Naive B cell (primary cell): ENCODE data around the gene RIPPLY1. TPM values are rescaled to one million over a fixed set of nuclear protein-coding genes. Genes with fewer than 3 reads are reported as not detected.

Experiments
- ATAC-seq, 2 donors: fragments of 150-1000 bp; cut with Tn5 transposase; 2 replicates each; pipeline ENCODE4 v1.10.0; 2021; ENCODE audit warnings: low read depth in 2 of 2, mild to moderate bottlenecking in 2 of 2, moderate library complexity in 2 of 2
- DNase-seq: peaks from one replicate; pipeline ENCODE4 v3.0.0; 2022
- H3K27ac Mint-ChIP-seq, 6 donors: one replicate each; pipeline ENCODE4 v1.8.0; 2020 to 2022; ENCODE audit warnings: mild to moderate bottlenecking in 6 of 6, mixed read lengths in 6 of 6, moderate library complexity in 5 of 6, inconsistent platforms in 2 of 6
- H3K27me3 Mint-ChIP-seq, 3 donors: one replicate each; pipeline ENCODE4 v1.8.0; 2021 to 2022; ENCODE audit warnings: mixed read lengths in 3 of 3, mild to moderate bottlenecking in 1 of 3
- H3K36me3 Mint-ChIP-seq, 2 donors: one replicate each; pipeline ENCODE4 v1.8.0; 2020 to 2022; ENCODE audit warnings: mixed read lengths in 2 of 2, inconsistent platforms in 1 of 2, mild to moderate bottlenecking in 1 of 2
- H3K4me1 Mint-ChIP-seq, 3 donors: one replicate each; pipeline ENCODE4 v1.8.0; 2020 to 2022; ENCODE audit warnings: mixed read lengths in 3 of 3, inconsistent platforms in 1 of 3, mild to moderate bottlenecking in 1 of 3, moderate library complexity in 1 of 3
- H3K4me3 Mint-ChIP-seq, 8 donors: one replicate each; pipeline ENCODE4 v1.8.0; 2020 to 2022; ENCODE audit warnings: mild to moderate bottlenecking in 8 of 8, mixed read lengths in 8 of 8, moderate library complexity in 8 of 8, inconsistent platforms in 2 of 8
- H3K9me3 Mint-ChIP-seq, 7 donors: one replicate each; pipeline ENCODE4 v1.8.0; 2020 to 2022; ENCODE audit warnings: mixed read lengths in 7 of 7, mild to moderate bottlenecking in 5 of 7, inconsistent platforms in 2 of 7, moderate library complexity in 1 of 7
- polyA plus RNA-seq, 6 donors: library from polyadenylated mRNA; unstranded; fragments of 300-500 nt; fragmentation: Illumina TruSeq; gene quantifications; one replicate each; pipeline ENCODE4 v1.2.3, GENCODE V29; 2021; ENCODE audit warnings: low read depth in 6 of 6

The RIPPLY1 gene
- polyA plus RNA-seq, 6 donors from 2014 or later: not detected

DNA sequence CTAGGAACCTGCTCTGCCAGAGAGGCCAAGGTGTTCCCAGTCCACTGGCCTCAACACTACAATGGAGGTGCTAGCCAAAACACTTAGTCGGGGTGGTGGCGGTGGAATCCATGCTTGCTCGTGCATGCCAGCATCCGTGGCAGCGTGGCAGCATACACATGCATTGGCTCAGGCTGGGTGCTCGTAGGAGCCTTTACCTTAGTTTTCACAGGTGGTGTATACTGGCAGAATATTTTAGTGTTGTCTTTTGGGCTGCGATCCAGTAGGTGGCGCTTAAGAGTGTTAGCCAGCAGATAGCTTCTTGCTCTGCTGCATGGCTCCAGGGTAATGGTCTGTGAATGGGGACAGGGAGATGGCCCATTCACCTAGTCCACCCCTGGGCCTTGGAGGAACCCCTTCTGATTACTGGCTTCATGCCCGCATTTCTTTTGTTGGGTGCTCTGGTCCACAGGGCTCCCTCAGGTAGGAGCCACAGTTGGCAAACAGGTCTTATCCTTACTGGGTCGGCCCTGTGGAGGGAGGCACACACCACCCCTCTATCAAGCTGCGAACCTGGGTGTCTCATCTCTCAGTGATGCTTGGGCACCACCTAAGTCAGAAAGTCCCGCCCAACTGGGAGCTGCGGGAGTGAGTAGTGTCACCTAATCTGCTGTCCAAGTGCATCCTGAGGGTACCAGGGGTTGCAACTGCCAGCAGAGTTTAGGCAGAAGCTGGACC lies 40.0 kb downstream of the RIPPLY1 start:
- Mint-ChIP-seq H3K36me3 (no peaks in the 10 kb centered on the region), H3K4me1 (no peaks in the 10 kb centered on the region), H3K9me3 (peaks cover 0 to 12% (median 4%) of the 10 kb centered on the region in 7 donors), H3K27me3 (no peaks in the 10 kb centered on the region), H3K27ac (no peak overlapping the region), H3K4me3 (no peak overlapping the region)
- ATAC-seq: no peak
- DNase-seq: no peak

Other genes with a start within 250 kb of the RIPPLY1 start
- not detected for gene RNF128, start 176.6 kb downstream of the RIPPLY1 start, polyA plus RNA-seq
- gene TBC1D8B, start 100.7 kb downstream of the RIPPLY1 start, polyA plus RNA-seq: under 1 TPM in 5 of 6 donors, not detected in 1; 0.13 to 0.63 (median 0.30) TPM
- not detected for gene CLDN2, start 17.1 kb upstream of the RIPPLY1 start, polyA plus RNA-seq
- 1 to 10 TPM in 5 of 6 donors, under 1 TPM in 1; 0.14 to 4.3 (median 3.5) TPM for gene MORC4, start 96.9 kb upstream of the RIPPLY1 start, polyA plus RNA-seq
- 10 to 100 TPM; 11.7 to 27.2 (median 13.2) TPM for gene RBM41, start 215.5 kb upstream of the RIPPLY1 start, polyA plus RNA-seq